BLaER1 (cell line): ENCODE data around the gene TUBG2.

Source experiments
- H3K27ac ChIP-seq: shearing (Covaris generic); formaldehyde crosslinking; 2 replicates; pipeline ENCODE4 v1.8.1; 2022
- H3K27me3 ChIP-seq: shearing (Covaris generic); formaldehyde crosslinking; 2 replicates; pipeline ENCODE4 v1.8.1; 2022
- H3K36me3 ChIP-seq: shearing (Covaris generic); formaldehyde crosslinking; 2 replicates; pipeline ENCODE4 v1.8.1; 2022
- H3K4me1 ChIP-seq: shearing (Covaris generic); formaldehyde crosslinking; 2 replicates; pipeline ENCODE4 v1.8.1; 2022
- H3K4me2 ChIP-seq: shearing (Covaris generic); formaldehyde crosslinking; 2 replicates; pipeline ENCODE4 v1.8.1; 2022
- H3K4me3 ChIP-seq: shearing (Covaris generic); formaldehyde crosslinking; 2 replicates; pipeline ENCODE4 v1.8.1; 2022
- H3K9ac ChIP-seq: shearing (Covaris generic); formaldehyde crosslinking; 2 replicates; pipeline ENCODE4 v1.8.1; 2022
- H3K9me3 ChIP-seq: shearing (Covaris generic); formaldehyde crosslinking; 2 replicates; pipeline ENCODE4 v1.8.1; 2022
- H4K20me1 ChIP-seq: shearing (Covaris generic); formaldehyde crosslinking; 2 replicates; pipeline ENCODE4 v1.8.1; 2022
- Cebpa-rat ChIP-seq: shearing (Covaris generic); IDR thresholded peaks from 2 replicates; pipeline ENCODE4 v1.8.1; 2022

TUBG2 gene

DNA sequence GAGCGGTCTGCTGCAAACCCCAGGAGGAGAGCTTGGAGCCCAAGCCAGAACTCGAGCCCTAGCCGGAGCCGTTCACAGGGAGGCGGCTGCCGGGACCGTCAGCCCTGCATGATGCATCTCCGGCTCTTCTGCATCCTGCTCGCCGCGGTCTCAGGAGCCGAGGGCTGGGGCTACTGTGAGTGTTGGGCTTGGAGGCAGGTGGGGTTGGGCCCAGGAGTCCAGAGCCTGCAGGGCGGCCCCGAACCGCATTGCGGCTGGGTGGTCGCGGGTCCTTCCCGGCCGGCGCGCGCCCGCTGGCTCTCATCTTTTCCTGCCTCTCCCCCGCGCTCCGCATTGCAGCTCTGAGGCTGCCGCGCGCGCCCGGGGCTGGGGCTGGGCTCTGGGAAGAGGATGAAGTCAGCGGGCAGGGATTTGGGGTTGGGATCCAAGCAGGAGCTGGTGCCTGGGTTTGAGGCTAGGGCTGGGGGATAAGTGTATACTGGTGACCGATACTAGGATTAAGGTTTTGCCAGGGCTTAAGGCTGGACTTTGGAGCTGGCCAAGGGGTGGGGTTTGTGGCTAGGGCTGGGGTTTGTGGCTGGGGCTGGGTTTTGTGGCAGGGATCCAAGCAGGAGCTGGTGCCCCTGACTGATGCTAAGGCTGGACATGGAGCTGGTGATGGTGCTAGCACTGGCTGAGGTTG, 23.8 kb downstream of the TUBG2 start:
- Histone ChIP-seq H3K9me3 (no peaks in the 10 kb centered on the region), H3K4me1 (peaks cover 46% of the 10 kb centered on the region), H4K20me1 (0 out of 2 replicates have a peak, but pooled peaks cover 8% of the 10 kb centered on the region), H3K4me3 (peak overlapping the region; percentile 66), H3K27me3 (peaks cover 31% of the 10 kb centered on the region), H3K9ac (peak overlapping the region; percentile 69; the same call in 1 of the 2 replicates), H3K4me2 (peak overlapping the region; percentile 99), H3K36me3 (peaks cover 13% of the 10 kb centered on the region; the same call in 1 of the 2 replicates), H3K27ac (no peak overlapping the region)
- no peak for TF ChIP-seq Cebpa-rat

DNA sequence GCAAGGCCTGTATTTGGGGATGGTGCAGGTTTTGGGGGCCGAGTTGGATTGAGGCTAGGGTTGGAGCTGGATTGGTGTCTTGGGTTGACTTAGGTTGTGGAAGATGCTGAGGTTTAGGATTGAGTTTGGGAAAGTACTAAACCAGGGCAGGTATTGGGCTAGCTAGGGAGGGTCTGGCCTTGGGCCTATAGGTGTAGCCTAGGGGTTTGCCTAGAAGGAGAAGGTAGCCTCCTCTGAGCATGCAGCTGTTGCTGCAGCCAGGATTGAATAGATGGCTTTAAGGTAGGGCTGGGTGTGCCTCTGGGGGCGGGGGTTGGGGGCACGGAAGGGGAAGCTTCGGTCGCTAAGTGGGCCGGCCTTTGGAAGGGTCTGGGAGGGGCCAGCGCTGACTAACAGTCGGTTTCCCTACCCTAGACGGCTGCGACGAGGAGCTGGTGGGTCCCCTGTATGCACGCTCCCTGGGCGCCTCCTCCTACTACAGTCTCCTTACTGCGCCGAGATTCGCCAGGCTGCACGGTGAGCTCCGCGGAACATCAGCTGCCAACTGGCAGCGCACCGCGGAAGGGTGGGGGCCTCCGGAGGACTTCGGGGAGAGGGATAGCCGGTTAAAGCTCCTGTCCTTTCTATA, 24.4 kb downstream of the TUBG2 start:
- TF ChIP-seq Cebpa-rat, result no peak
- peaks cover 13% of the 10 kb centered on the region; the same call in 1 of the 2 replicates for H3K36me3 ChIP-seq
- H4K20me1 ChIP-seq, result 0 out of 2 replicates have a peak, but pooled peaks cover 8% of the 10 kb centered on the region
- no peak overlapping the region for H3K27ac ChIP-seq
- H3K9ac ChIP-seq, result no peak overlapping the region
- no peaks in the 10 kb centered on the region for H3K9me3 ChIP-seq
- peak overlapping the region; percentile 99 for H3K4me2 ChIP-seq
- peaks cover 31% of the 10 kb centered on the region for H3K27me3 ChIP-seq
- peak overlapping the region; percentile 66 for H3K4me3 ChIP-seq
- peaks cover 44% of the 10 kb centered on the region for H3K4me1 ChIP-seq

- TF ChIP-seq Cebpa-rat, result no peak
- peaks cover 13% of the 10 kb centered on the region; the same call in 1 of the 2 replicates for H3K36me3 ChIP-seq
- H3K9ac ChIP-seq, result no peak overlapping the region
- H3K9me3 ChIP-seq, result no peaks in the 10 kb centered on the region
- no peak overlapping the region for H3K27ac ChIP-seq
- peaks cover 31% of the 10 kb centered on the region for H3K27me3 ChIP-seq
- H3K4me1 ChIP-seq, result peaks cover 35% of the 10 kb centered on the region
- 0 out of 2 replicates have a peak, but pooled peaks cover 8% of the 10 kb centered on the region for H4K20me1 ChIP-seq
- H3K4me2 ChIP-seq, result no peak overlapping the region
- H3K4me3 ChIP-seq, result no peak overlapping the region
Observed at GRCh38 chr17:42684929-42685556, 26.0 kb downstream of the TUBG2 start.

- Histone ChIP-seq H3K4me2 (no peak overlapping the region), H3K4me1 (peaks cover 27% of the 10 kb centered on the region), H3K27ac (no peak overlapping the region), H3K27me3 (peaks cover 31% of the 10 kb centered on the region), H3K36me3 (peaks cover 20% of the 10 kb centered on the region; the same call in 1 of the 2 replicates), H3K9ac (no peak overlapping the region), H3K9me3 (no peaks in the 10 kb centered on the region), H3K4me3 (no peak overlapping the region), H4K20me1 (0 out of 2 replicates have a peak, but pooled peaks cover 8% of the 10 kb centered on the region)
- TF ChIP-seq Cebpa-rat, result no peak
Observed at GRCh38 chr17:42685831-42686230, 26.7 kb downstream of the TUBG2 start.

DNA sequence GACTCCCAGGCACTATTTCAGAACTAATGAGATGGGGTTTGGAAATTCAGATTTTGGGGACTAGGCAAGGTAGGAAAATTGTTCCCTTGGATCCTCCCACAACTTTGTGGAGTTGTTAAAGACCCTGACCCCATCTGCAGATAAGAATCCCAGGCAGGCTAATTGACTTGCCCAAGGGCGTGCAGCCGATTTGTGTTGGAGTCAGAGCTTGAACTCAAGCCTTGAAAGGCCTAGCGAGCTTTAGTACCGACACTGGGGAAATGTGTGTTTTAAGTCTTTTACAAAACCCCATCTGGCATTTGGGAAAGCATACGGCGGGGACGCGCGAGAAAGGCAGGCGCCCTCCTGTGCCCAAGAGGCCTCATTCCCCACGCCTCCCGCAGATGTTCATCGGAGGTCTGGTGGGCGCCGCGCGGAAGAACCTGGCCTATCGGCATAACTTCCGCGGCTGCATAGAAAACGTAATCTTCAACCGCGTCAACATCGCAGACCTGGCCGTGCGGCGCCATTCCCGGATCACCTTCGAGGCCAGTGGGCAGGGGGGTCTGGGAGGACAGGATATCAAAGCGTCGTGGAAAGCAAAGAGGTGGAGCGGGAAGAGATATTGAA, 27.5 kb downstream of the TUBG2 start:
- Histone ChIP-seq H3K4me3 (no peak overlapping the region), H3K9ac (no peak overlapping the region), H3K9me3 (no peaks in the 10 kb centered on the region), H3K4me2 (no peak overlapping the region), H4K20me1 (0 out of 2 replicates have a peak, but pooled peaks cover 8% of the 10 kb centered on the region), H3K4me1 (peaks cover 19% of the 10 kb centered on the region), H3K27me3 (peaks cover 26% of the 10 kb centered on the region), H3K36me3 (peaks cover 25% of the 10 kb centered on the region; the same call in 1 of the 2 replicates), H3K27ac (no peak overlapping the region)
- TF ChIP-seq Cebpa-rat, result no peak

DNA sequence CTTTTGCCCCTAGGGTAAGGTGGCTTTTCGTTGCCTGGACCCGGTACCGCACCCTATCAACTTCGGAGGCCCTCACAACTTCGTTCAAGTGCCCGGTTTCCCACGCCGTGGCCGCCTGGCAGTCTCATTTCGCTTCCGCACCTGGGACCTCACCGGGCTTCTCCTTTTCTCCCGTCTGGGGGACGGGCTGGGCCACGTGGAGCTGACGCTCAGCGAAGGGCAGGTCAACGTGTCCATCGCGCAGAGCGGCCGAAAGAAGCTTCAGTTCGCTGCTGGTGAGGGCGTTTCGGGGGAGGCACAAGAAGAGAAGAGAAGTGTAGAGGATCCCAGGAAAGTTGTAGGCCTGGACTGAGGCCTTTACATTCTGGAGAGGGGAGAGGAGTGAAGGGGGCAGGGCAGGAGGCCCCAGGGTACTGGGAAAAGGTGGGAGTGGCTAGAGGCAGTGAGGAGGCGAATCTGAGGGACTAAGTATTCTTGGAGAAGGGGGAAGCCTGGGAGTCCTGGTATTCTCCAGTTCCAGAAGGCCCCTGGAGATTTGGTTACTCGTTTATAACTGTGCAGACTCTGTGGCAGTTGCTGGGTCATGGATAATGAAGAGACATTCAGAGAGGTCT, 28.7 kb downstream of the TUBG2 start:
- H3K4me2 ChIP-seq, result no peak overlapping the region
- H3K4me3 ChIP-seq, result no peak overlapping the region
- no peak for TF ChIP-seq Cebpa-rat
- peaks cover 14% of the 10 kb centered on the region for H3K27me3 ChIP-seq
- no peak overlapping the region for H3K27ac ChIP-seq
- peaks cover 8% of the 10 kb centered on the region for H3K4me1 ChIP-seq
- H3K9ac ChIP-seq, result no peak overlapping the region
- H4K20me1 ChIP-seq, result 0 out of 2 replicates have a peak, but pooled peaks cover 7% of the 10 kb centered on the region
- H3K9me3 ChIP-seq, result no peaks in the 10 kb centered on the region
- peaks cover 31% of the 10 kb centered on the region; the same call in 1 of the 2 replicates for H3K36me3 ChIP-seq

- TF ChIP-seq Cebpa-rat, result no peak
- Histone ChIP-seq H3K36me3 (peaks cover 46% of the 10 kb centered on the region), H3K4me2 (no peak overlapping the region), H4K20me1 (no peaks in the 10 kb centered on the region), H3K9ac (no peak overlapping the region), H3K9me3 (no peaks in the 10 kb centered on the region), H3K4me3 (no peak overlapping the region), H3K27ac (no peak overlapping the region), H3K27me3 (no peaks in the 10 kb centered on the region), H3K4me1 (no peaks in the 10 kb centered on the region)
Observed at GRCh38 chr17:42690596-42690995, 31.5 kb downstream of the TUBG2 start.

GRCh38 chr17:42691021-42691545, 32.0 kb downstream of the TUBG2 start:
- no peaks in the 10 kb centered on the region for H3K9me3 ChIP-seq
- H3K27me3 ChIP-seq, result no peaks in the 10 kb centered on the region
- H4K20me1 ChIP-seq, result no peaks in the 10 kb centered on the region
- H3K4me3 ChIP-seq, result no peak overlapping the region
- no peak overlapping the region for H3K9ac ChIP-seq
- no peak overlapping the region for H3K4me2 ChIP-seq
- H3K4me1 ChIP-seq, result no peaks in the 10 kb centered on the region
- H3K27ac ChIP-seq, result no peak overlapping the region
- TF ChIP-seq Cebpa-rat, result no peak
- peaks cover 51% of the 10 kb centered on the region for H3K36me3 ChIP-seq

GRCh38 chr17:42692489-42692888, 33.4 kb downstream of the TUBG2 start:
- H3K9me3 ChIP-seq, result no peaks in the 10 kb centered on the region
- no peak overlapping the region for H3K9ac ChIP-seq
- no peaks in the 10 kb centered on the region for H3K4me1 ChIP-seq
- no peak overlapping the region for H3K27ac ChIP-seq
- no peaks in the 10 kb centered on the region for H4K20me1 ChIP-seq
- H3K36me3 ChIP-seq, result peaks cover 62% of the 10 kb centered on the region
- H3K4me2 ChIP-seq, result no peak overlapping the region
- no peak for TF ChIP-seq Cebpa-rat
- H3K4me3 ChIP-seq, result no peak overlapping the region
- H3K27me3 ChIP-seq, result no peaks in the 10 kb centered on the region
